Hepatic stellate cell (primary cell): ENCODE data around the gene PARP12.

Experiments
- DNase-seq: peaks from one replicate; pipeline ENCODE4 v3.0.0; 2011; ENCODE audit warnings: low spot score

The PARP12 gene

DNA sequence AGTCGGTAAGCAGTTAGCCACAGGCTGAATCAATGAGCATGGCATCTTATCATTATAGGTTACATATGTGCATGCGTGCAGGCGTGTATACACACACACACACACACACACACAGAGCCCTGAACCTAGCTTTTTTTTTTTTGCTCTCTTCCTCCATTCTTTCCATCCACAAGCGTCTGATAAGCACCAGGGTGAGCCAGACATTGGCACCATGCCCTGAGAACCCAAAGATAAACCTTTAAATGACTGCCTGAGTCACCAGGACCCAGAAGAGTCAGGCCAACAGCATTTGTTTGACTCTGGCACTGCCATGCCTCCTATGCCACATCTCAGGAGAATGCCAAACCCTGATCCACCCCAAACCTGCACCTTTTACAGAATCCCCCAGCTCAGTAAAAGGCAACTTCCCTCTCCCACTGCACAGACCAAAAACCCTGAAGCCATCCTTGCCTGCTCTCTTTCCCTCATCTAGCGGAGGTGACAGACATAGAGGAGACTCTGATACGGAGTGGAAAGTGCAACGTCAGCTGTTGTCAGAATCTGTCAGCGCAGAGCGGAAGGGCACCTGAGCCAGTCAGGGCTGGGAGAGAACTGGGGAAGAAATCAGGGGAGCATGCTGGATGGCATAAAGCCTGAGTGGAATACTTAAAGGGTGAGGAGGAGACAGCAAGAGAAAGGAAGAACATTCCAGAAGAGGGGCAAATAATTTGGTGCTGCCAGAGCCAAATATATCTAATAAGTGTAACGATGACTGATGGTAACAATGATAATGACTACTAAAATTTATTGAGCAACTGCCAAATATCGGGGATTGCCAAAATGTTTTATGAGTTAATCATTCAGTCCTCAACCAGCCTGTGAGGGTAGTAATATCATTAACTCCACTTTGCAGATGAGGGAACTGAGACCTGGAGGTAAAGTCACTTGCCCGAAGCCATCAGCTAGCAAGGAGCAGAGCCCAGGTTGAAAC lies 3.2 kb downstream of the PARP12 start:
- peak; percentile 81 for DNase-seq

DNA sequence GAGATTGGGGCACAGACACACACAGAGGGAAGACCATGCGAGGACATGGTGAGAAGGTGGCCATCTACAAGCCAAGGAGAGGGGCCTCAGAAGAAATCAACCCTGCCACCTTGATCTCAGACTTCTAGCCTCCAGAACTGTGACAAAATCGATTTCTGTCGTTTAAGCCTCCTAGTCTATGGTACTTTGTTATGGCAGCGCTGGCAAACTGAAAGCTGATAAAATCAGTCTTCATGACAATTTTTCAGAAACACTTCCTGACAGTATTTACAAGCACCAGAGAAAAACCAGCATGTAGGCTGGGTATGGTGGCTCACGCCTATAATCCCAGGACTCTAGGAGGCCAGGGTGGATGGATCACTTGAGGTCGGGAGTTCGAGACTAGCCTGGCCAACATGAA lies 4.2 kb downstream of the PARP12 start:
- no peak for DNase-seq

DNA sequence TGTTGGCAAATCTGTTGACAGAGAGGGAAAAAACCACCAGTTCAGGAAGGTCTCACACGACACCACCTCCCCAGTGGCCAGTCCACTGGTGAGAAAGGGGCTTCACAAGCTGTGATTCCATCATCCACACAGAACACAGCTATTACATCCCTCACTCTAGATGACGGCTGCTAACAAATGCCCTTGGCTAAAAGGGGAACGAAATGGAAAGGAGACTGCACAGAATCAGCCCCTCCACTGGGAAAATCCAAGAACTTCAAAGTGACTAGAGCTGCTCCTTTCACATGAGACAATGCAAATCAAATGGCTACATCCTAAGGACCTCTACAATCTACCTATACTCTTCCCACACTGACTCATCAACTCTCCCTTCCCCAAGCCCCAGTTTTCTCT lies 5.6 kb downstream of the PARP12 start:
- no peak for DNase-seq

DNA sequence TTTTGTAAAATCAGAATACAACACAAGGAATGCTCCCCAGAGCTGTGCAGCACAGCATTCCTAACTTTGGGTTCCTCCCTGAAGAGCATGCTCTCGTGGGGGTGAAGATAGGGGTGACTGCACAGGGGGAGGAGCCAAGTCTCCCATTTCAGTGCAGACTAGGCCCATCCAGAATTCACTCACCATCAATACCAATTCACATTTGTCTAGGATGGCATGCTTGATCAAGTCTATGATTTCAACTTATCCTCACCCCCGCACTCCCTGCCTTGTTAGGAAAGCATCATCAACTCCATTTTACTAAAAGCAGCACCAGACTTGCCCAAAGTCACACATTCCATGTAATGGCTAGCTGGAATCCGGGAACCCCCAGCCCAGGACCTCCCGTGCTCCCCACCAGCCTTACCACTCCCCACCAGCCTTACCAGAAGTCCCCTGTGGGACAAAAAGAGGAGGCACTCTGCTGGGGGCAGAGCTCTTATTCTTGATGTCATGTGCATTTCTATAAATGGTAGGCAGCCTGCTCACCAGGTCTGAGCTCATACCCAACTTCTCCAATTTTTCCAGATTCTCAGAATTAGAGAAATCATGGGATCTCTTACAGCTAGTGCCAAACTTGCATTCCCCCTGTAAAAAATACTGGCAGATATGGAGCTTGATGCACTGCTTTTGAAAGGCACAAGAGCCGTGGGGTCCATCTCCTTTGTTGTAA lies 6.2 kb downstream of the PARP12 start:
- DNase-seq, result no peak

- DNase-seq, result no peak
These were observed 6.9 kb downstream of the PARP12 start for GRCh38 chr7:140055833-140056232.

DNA sequence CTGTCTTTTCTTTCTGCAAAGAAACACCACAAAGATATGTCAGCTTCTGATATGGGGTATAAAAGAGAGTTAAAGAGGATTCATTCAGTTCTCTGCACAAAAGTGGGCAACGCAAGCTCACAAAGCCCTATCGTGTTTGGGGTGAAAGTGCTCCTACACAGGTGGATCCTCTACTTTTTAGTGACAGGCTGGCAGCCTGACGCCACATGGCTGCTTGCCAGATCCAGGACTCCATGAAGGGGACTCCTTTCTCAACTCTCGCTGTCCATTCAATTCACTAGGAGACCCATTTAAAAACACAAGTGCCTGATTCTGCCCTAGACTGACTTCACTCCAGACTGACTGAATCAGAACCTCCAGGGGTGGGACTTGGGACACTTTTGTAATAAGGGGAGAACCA lies 8.0 kb downstream of the PARP12 start:
- no peak for DNase-seq

- DNase-seq, result no peak
These were observed 8.8 kb downstream of the PARP12 start for GRCh38 chr7:140053812-140054539.

DNA sequence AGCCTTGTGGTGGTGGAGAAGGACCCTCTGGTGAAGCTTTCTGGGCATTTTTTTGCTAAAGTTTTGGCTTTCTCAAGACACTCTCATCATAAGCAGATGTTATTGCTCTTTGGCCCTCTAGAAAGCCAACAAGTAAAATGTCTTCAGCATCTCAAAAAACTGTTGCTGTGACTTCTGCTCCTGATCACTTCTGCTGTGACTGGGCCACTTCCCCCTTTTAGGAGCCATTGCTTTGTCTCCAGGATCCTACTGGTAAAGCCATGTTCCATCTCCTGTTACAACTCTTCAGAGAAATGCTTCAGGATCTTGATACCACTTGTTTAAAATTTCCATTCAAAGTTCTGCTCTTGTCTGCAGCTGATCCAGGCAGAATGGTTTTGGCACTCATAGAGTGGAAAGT lies 10.9 kb downstream of the PARP12 start:
- DNase-seq, result no peak

- DNase-seq, result no peak
These were observed 12.7 kb downstream of the PARP12 start for GRCh38 chr7:140050100-140050499.

DNA sequence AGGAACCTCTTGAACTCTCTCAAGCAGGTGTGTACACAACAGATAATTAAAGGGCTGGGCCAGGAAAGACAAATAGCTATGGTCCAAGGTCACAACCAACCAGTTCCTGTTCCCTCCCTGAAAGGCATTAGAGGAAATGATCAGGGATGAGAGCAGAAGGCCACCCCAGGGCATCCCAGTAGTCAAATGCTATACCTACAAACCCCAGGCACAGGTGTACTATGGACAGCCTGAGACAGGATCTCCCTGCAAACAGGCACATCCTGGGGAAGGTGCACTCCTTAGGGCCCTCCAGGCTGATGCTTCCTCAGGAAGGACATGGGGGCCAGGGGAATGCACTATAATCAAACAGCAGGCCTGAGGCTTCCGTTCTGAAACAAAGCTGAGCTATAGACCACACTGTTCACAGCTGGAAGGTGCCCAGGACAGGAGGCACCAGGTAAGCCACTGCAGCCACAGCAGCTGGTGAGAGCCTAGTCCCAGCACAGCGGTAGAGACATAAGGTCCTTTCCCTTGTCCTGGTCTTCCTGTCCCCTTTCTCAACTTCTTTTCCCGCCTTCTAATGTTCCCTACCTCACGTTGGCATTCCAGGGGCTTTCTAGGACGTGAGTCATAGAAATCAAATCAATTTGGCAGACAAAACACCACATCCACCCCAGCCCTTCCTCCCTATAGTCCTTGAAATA lies 13.3 kb downstream of the PARP12 start:
- no peak for DNase-seq

DNA sequence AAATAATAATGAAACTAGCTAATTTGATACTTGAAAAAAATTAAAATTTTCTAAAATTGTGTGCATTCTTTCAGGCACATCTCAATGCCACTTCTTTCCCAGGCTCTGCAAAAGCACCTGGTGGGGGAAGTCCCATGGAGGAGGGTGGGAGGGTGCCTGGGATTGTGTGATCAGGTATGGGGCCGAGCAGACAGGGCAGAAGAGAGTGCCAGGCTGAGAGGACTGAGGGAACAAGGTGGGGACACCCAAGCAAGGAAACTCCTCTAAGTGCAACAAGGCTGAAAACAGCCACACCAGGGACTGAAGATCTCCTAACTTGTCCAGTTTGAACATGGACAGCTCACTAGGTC lies 13.8 kb downstream of the PARP12 start:
- DNase-seq, result no peak

DNA sequence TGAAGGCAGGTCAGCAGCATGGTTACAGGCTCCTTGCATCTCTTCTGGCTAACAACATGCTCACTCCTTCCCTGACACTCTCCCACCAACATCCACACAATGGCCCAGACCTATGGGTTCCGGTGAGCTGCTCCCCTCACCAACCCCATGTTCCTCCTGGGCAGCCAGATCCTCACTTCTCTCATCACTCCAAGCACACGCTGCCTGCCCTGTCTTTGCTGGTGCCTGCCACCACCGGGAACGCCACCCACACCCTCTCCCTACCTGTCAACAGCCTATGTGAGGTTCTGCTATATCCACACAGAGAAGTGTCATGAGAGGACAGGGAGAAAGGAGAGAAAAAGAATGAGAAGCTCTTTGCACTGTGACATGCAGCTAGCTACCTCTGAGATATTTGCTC lies 14.6 kb downstream of the PARP12 start:
- no peak for DNase-seq

GRCh38 chr7:140047197-140047596 lies 15.6 kb downstream of the PARP12 start:
- no peak for DNase-seq

DNA sequence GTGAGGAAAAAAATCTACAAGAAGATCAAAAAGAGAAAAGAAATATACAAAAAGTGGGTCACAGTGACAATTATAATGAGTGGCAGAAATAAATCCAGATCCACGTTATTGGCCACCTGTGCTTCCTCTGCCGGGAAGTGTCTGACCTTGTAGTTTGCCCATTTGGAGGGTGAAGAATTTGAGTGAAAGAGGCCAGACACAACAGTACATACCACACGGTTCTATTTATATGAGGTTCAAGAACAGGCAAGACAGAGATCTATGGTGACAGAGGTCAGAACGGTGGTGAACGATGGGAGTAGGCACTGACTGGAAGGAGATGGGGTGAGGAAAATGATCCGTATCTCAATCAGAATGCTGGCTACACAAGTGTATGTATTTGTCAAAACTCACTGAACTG lies 17.1 kb downstream of the PARP12 start:
- no peak for DNase-seq

GRCh38 chr7:140044251-140044650 lies 18.5 kb downstream of the PARP12 start:
- DNase-seq, result no peak

GRCh38 chr7:140042386-140042670 lies 20.4 kb downstream of the PARP12 start:
- DNase-seq, result no peak

DNA sequence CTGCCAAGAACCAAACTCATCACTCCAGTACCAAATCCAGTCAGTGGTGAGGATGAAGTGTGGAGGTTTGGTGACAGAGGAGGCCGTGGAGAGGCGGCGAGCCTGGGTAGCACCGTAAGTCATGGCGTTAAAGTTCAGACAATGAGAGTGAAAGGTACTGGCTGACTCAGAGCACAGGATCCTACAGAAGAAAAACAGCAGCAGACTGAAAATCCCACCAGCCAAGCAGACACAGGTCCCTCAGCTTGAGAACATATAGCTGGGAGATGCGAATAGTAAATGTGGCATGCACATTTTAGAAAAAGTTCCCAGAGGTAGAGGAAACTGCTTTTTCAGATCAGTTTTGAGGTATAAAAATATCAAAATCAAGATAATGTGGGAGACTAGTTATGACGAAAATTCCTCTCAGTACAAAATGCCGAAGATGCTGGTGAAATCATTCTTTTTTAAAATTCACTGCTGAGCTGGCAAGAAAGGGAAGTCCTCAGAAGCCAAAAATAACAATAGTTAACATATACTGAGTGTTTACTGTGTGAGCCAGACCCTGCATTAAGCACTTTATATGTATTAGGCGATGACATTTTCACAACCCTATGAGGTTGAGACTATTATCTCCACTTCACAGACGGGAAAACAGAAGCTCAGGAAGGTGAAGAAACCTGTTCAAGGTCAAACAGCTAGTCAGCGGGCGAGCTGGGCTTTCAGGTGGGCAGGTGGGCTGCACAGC lies 20.9 kb downstream of the PARP12 start:
- DNase-seq, result no peak

GRCh38 chr7:140039896-140040295 lies 22.9 kb downstream of the PARP12 start:
- no peak for DNase-seq

DNA sequence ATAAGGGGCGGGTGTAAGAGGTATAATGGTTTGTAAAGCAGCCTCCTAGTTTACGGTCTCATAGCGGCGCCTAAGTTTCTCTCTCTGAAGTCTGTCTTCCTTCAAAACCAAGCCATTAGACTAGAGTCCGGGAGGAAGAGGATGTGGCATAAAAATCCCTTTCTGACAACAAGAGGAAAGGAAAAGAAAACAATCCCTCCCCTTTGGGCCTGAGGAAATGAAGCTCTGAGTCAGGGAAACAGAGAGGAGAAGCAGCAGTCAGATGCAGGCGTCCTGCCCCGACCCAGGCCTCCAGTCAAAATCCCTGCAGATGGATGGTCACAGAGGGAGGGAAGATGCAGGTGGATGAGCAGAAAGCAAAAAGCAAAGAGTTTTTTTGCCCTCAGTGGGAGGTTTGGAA lies 23.7 kb downstream of the PARP12 start:
- no peak for DNase-seq

DNA sequence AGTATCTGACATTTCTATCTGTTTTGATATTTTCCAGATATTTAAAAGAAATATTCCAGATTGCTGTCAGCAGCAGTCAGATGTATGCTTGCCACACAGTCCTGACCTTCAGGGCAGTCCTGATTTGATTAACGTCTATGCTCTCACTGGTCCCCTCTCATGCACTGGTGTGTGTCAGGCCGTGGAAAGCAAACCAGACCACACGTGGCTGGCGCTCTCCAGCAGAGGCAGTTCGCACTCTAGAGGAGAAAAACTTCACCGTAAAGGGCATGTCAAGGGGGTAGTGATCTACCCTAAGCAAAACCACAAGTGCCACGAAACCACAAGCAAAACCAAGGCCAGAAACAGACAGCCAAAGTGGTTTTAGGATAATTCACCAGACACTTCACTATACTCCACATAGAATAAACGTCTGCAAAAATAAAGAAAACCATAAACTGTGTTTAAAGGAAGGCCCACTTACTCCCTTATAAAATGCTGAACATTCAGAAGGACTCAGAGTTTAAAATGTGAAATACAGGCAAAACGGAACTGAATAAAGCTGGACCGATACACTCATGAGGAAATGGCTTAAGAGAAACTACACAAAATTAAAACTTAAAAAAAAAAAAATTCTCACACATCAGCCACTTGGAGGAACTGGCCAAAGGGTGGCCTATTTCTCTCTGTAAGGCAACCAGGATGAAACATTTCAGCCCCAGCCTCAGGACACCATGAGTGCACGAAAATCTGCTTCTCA lies 26.4 kb downstream of the PARP12 start:
- DNase-seq, result no peak
